Upper lobe of left lung (tissue), 6 donors: Measurements from ENCODE around the gene EIF2S3. TPM values are rescaled to one million over a fixed set of nuclear protein-coding genes. Genes with fewer than 3 reads are reported as not detected.

Experiments
- ATAC-seq, 2 donors: fragments of 200-7000 bp; cut with Tn5 transposase; one replicate each; pipeline ENCODE4 v1.9.1; 2022; ENCODE audit warnings: mild to moderate bottlenecking in 2 of 2, moderate library complexity in 2 of 2; ENCODE audit not compliant: low FRiP score in 2 of 2
- DNase-seq, 2 donors: peaks; one replicate each; pipeline ENCODE4 v3.0.0-alpha.2; 2019 to 2020
- H3K27ac ChIP-seq, 4 donors: fragments of 200-600 bp; sonication (generic); one replicate each; pipeline ENCODE4 v1.5.1; 2016 to 2019
- H3K27me3 ChIP-seq, 4 donors: fragments of 200-600 bp; sonication (generic); one replicate each; pipeline ENCODE4 v1.5.1; 2017 to 2019
- H3K36me3 ChIP-seq, 4 donors: fragments of 200-600 bp; sonication (generic); one replicate each; pipeline ENCODE4 v1.5.1; 2016 to 2019
- H3K4me1 ChIP-seq, 4 donors: fragments of 200-600 bp; sonication (generic); one replicate each; pipeline ENCODE4 v1.5.1; 2018 to 2019
- H3K4me3 ChIP-seq, 4 donors: fragments of 200-600 bp; sonication (generic); one replicate each; pipeline ENCODE4 v1.5.1; 2017 to 2019; ENCODE audit warnings: mild to moderate bottlenecking in 2 of 4, moderate library complexity in 1 of 4
- H3K9me3 ChIP-seq, 4 donors: fragments of 200-600 bp; sonication (generic); one replicate each; pipeline ENCODE4 v1.5.1; 2018 to 2019
- CTCF ChIP-seq, 6 experiments: fragments of 450-650 bp in 4 of 6; fragments of 200-600 bp in 2 of 6; sonication (generic) in 2 of 6; IDR thresholded peaks; one replicate each; pipeline ENCODE4 v1.5.1; 2016 to 2019; ENCODE audit warnings: antibody characterized with exemption in 6 of 6
- EP300 ChIP-seq, 4 donors: sonication (generic); formaldehyde crosslinking; IDR thresholded peaks; one replicate each; pipeline ENCODE4 v1.5.1; 2017; ENCODE audit warnings: antibody characterized with exemption in 4 of 4, control low read depth in 2 of 4
- POLR2A ChIP-seq, 4 donors: fragments of 450-650 bp; IDR thresholded peaks; one replicate each; pipeline ENCODE4 v1.5.1; 2016 to 2017; ENCODE audit warnings: antibody characterized with exemption in 4 of 4, mild to moderate bottlenecking in 2 of 4
- POLR2AphosphoS5 ChIP-seq, 2 donors: sonication (generic); formaldehyde crosslinking; IDR thresholded peaks; one replicate each; pipeline ENCODE4 v1.5.1; 2017; ENCODE audit warnings: antibody characterized with exemption in 2 of 2
- WGBS, 2 donors: methylation state at CpG; one replicate each; pipeline ENCODE4 v1.1.5; 2017 to 2018; 5-methylcytosine and 5-hydroxymethylcytosine counted together
- total RNA-seq, 6 donors: library from RNA; depleted of rRNA in 4 of 6; stranded (reverse); fragments of >200 nt in 4 of 6; gene quantifications; one replicate each; pipeline versions ENCODE4 v1.1.0 to v1.2.1, GENCODE V29; 2016 to 2021
- donor health status: DM: no; HTN: no; CAD: no; lungs with moderate emphysema.
- donor health status: DM: no; HTN: yes; CAD: no; lungs with severe emphysema.

The EIF2S3 gene
- total RNA-seq, 6 donors from 2014 or later = 65.0 to 161 (median 104) TPM

GRCh38 chrX:24117258-24117657 is 62.5 kb downstream of the EIF2S3 start:
- Histone ChIP-seq H3K27ac (no peak overlapping the region), H3K27me3 (no peaks in the 10 kb centered on the region), H3K4me1 (no peaks in the 10 kb centered on the region), H3K36me3 (no peaks in the 10 kb centered on the region), H3K9me3 (no peaks in the 10 kb centered on the region), H3K4me3 (no peak overlapping the region)
- ATAC-seq (peak in 1 of 2 donors; percentile 31), DNase-seq (no peak)
- WGBS, 2 donors = 59 to 64% methylated on average over 3 of the region's 3 CpGs
- TF ChIP-seq POLR2AphosphoS5 (IDR thresholded peaks at IDR 0.05) (no peak), EP300 (IDR thresholded peaks at IDR 0.05) (no peak), CTCF (IDR thresholded peaks at IDR 0.05) (no peak), POLR2A (IDR thresholded peaks at IDR 0.05) (no peak)

GRCh38 chrX:24124244-24124799 is 69.6 kb downstream of the EIF2S3 start:
- no peak for ATAC-seq
- TF ChIP-seq POLR2AphosphoS5 (IDR thresholded peaks at IDR 0.05) (no peak), EP300 (IDR thresholded peaks at IDR 0.05) (no peak), POLR2A (IDR thresholded peaks at IDR 0.05) (no peak)
- no peak for DNase-seq
- Histone ChIP-seq H3K4me3 (no peak overlapping the region), H3K27me3 (no peaks in the 10 kb centered on the region), H3K27ac (no peak overlapping the region), H3K36me3 (no peaks in the 10 kb centered on the region), H3K4me1 (no peaks in the 10 kb centered on the region), H3K9me3 (no peaks in the 10 kb centered on the region)
- WGBS, 2 donors = 29 to 58% methylated on average over 2 to 4 of the region's 4 CpGs

- DNase-seq (no peak), ATAC-seq (no peak)
- H3K9me3 ChIP-seq = no peaks in the 10 kb centered on the region
- 75 to 91% methylated on average over 6 to 8 of the region's 8 CpGs for WGBS, 2 donors
- no peak overlapping the region for H3K4me3 ChIP-seq
- no peak for TF ChIP-seq POLR2AphosphoS5 (IDR thresholded peaks at IDR 0.05)
- TF ChIP-seq CTCF (IDR thresholded peaks at IDR 0.05) = no peak
- TF ChIP-seq POLR2A (IDR thresholded peaks at IDR 0.05) = no peak
- no peak for TF ChIP-seq EP300 (IDR thresholded peaks at IDR 0.05)
- no peak overlapping the region for H3K27ac ChIP-seq
- H3K27me3 ChIP-seq = no peaks in the 10 kb centered on the region
- H3K36me3 ChIP-seq = no peaks in the 10 kb centered on the region
- H3K4me1 ChIP-seq = no peaks in the 10 kb centered on the region
Observed at GRCh38 chrX:24125028-24125612, 70.4 kb downstream of the EIF2S3 start.

Other genes starting within 250 kb of the EIF2S3 start
- gene APOO, start 147.0 kb upstream of the EIF2S3 start, total RNA-seq = 10 to 100 TPM in 5 of 6 donors, under 1 TPM in 1; 0.89 to 15.0 (median 12.0) TPM
- gene CXorf58, start 146.9 kb upstream of the EIF2S3 start, total RNA-seq = under 1 TPM in 1 of 6 donors, not detected in 5; 0.11 TPM
- gene KLHL15, start 27.8 kb upstream of the EIF2S3 start, total RNA-seq = 10 to 100 TPM in 1 of 6 donors, 1 to 10 TPM in 5; 3.4 to 13.5 (median 5.7) TPM
- gene ZFX, start 94.8 kb downstream of the EIF2S3 start, total RNA-seq = 10 to 100 TPM; 15.7 to 68.6 (median 31.1) TPM